ENCODE results near the gene SHB.

SHB gene

GRCh38 chr9:37950561-37950960 is 118.5 kb downstream of the SHB start:
- TF ChIP-seq CTCF (conservative IDR thresholded peaks at IDR 0.05) = no peak
- H3K27ac ChIP-seq = no peak overlapping the region

GRCh38 chr9:37949576-37949975 is 119.5 kb downstream of the SHB start:
- TF ChIP-seq CTCF (conservative IDR thresholded peaks at IDR 0.05) = no peak
- H3K27ac ChIP-seq = no peak overlapping the region

GRCh38 chr9:37948417-37948980 is 120.5 kb downstream of the SHB start:
- no peak for TF ChIP-seq CTCF (conservative IDR thresholded peaks at IDR 0.05)
- H3K27ac ChIP-seq = no peak overlapping the region

DNA sequence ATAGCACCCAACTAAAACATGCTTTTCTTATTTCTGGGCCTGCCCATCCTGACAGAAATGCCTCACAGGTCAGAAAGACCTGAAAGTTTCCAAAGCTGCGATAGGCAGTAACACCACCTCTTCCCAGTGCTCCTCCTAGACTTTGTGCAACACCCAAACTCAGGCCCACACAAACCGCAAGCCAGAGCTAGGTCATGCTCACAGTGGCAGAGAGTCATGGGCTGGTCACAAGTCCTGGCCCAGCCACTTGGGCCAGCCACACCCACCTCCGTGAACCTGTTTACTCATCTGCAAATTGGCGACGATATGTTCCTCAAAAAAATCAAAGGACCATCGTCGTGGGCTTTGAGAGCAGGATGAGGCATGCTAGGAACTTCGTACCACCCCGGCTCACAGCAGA is 121.0 kb downstream of the SHB start:
- H3K27ac ChIP-seq = no peak overlapping the region
- TF ChIP-seq CTCF (conservative IDR thresholded peaks at IDR 0.05) = no peak

- H3K27ac ChIP-seq = no peak overlapping the region
- TF ChIP-seq CTCF (conservative IDR thresholded peaks at IDR 0.05) = no peak
Measured at GRCh38 chr9:37947471-37947870, 121.6 kb downstream of the SHB start.

- no peak for TF ChIP-seq CTCF (conservative IDR thresholded peaks at IDR 0.05)
- H3K27ac ChIP-seq = no peak overlapping the region
Measured at GRCh38 chr9:37946971-37947370, 122.1 kb downstream of the SHB start.

DNA sequence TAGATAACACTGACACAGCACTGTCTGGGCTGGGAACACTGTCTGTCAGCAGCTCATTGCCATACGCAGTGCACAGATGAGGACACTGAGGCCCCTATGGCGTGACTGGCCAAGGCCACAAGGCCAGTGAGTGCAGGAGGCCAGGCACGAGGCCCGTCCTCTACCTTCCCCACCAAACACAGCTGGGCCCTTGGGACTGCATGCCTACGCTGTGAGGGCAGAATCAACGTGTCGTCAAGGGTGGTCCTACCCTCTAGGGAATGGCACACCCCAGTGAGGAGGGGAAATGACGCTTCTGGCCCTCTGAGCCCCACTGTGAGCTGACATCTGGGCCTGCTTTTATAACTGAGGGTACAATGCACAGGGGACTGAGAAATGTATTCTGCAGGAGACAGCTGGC is 123.0 kb downstream of the SHB start:
- TF ChIP-seq CTCF (conservative IDR thresholded peaks at IDR 0.05) = no peak

More for the DNA sequence above, 123.0 kb downstream of the SHB start:
- H3K27ac ChIP-seq = no peak overlapping the region
